Erythroblast (primary cell): ENCODE measurements around the gene GJA4.

Source experiments
- GATA1 ChIP-seq: IDR thresholded peaks from 2 replicates; pipeline ENCODE4 v1.6.1; 2011; ENCODE audit warnings: low read depth, mild to moderate bottlenecking, control low read depth, low read length, moderate library complexity
- POLR2A ChIP-seq: IDR thresholded peaks from 2 replicates; pipeline ENCODE4 v1.6.1; 2011; ENCODE audit warnings: mild to moderate bottlenecking, low read length

DNA sequence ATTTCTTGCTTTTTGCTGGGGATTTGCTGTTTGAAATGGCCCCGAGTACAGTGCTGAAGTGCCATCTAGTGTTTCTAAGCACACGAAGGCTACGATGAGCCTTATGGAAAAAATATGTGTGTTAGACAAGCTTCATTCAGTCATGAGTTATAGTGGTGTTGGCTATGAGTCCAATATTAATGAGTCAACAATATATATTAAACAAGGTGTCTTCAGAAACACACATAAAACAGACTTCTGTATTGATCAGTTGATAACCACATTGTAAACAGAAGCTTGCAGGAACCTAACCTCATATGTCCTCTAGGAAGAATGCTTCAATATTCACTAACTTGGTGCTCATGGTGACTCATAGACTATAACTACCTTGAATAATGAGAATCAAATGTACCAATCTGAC, 39.6 kb upstream of the GJA4 start:
- TF ChIP-seq POLR2A (no peak), GATA1 (no peak)
